K562 (cell line): ENCODE measurements around the gene OR7C1. TPM values are rescaled to one million over a fixed set of nuclear protein-coding genes. Genes with fewer than 3 reads are reported as not detected.

Source experiments
- CHD7 ChIP-seq: fragments of 200-600 bp; sonication (generic); IDR thresholded peaks from one replicate; pipeline ENCODE4 v1.6.1; 2012; ENCODE audit warnings: mild to moderate bottlenecking, low read depth, low read length, inconsistent platforms
- ELF1 ChIP-seq: fragments of 200-800 bp; sonication (Bioruptor generic); IDR thresholded peaks from 2 replicates; pipeline ENCODE4 v1.6.1; 2016; ENCODE audit warnings: missing genetic modification characterization, missing compliant biosample characterization
- MTA3 ChIP-seq: fragments of 450-650 bp; formaldehyde crosslinking; IDR thresholded peaks from 2 replicates; pipeline ENCODE4 v1.6.1; 2017; ENCODE audit warnings: mild to moderate bottlenecking, borderline replicate concordance
- MYC ChIP-seq, 2 experiments: fragments of 250-450 bp in 1 of 2; sonication (Bioruptor Pico) in 1 of 2; IDR thresholded peaks; 2 replicates each; pipeline versions ENCODE4 v1.5.1 to v1.6.1; 2012 to 2021; ENCODE audit warnings: low read depth in 2 of 2, borderline replicate concordance in 1 of 2, improper control_type of control experiment in 1 of 2, low read length in 1 of 2, mild to moderate bottlenecking in 1 of 2, moderate library complexity in 1 of 2
- PHB2 ChIP-seq: fragments of 450-650 bp; IDR thresholded peaks from 2 replicates; pipeline ENCODE4 v1.6.1; 2017; ENCODE audit warnings: low read depth
- RBM17 ChIP-seq: fragments of 200-400 bp; formaldehyde crosslinking; IDR thresholded peaks from 2 replicates; pipeline ENCODE4 v1.6.1; 2017; ENCODE audit warnings: low read depth, mild to moderate bottlenecking, low read length, borderline replicate concordance
- RCOR1 ChIP-seq, 2 experiments: IDR thresholded peaks; 2 replicates each; pipeline ENCODE4 v1.6.1; 2012; ENCODE audit warnings: low read depth in 2 of 2, low read length in 2 of 2, borderline replicate concordance in 1 of 2, improper control_type of control experiment in 1 of 2
- SAP30 ChIP-seq: fragments of 200-600 bp; sonication (generic); IDR thresholded peaks from 2 replicates; pipeline ENCODE4 v1.6.1; 2012; ENCODE audit warnings: borderline replicate concordance, low read depth, mild to moderate bottlenecking, moderate library complexity, low read length, control low read depth, inconsistent platforms; ENCODE audit not compliant: insufficient read depth, poor library complexity, severe bottlenecking
- SIN3A ChIP-seq, 2 experiments: fragments of 150-350 bp in 1 of 2; IDR thresholded peaks; 2 replicates each; pipeline ENCODE4 v1.6.1; 2011 to 2016; ENCODE audit warnings: borderline replicate concordance in 2 of 2, low read depth in 2 of 2, low read length in 2 of 2, mild to moderate bottlenecking in 2 of 2, moderate library complexity in 2 of 2; ENCODE audit not compliant: control insufficient read depth in 1 of 2
- THRB ChIP-seq: fragments of 450-650 bp; formaldehyde crosslinking; conservative IDR thresholded peaks from 2 replicates; pipeline ENCODE4 v1.4.0; 2022; ENCODE audit warnings: mild to moderate bottlenecking, missing genetic modification characterization
- ZNF655 ChIP-seq: fragments of 250-450 bp; sonication (Bioruptor Pico); IDR thresholded peaks from 2 replicates; pipeline ENCODE4 v1.5.0; 2021
- polyA plus RNA-seq, 8 experiments: library from polyadenylated mRNA; depleted of rRNA in 4 of 8; stranded (reverse) in 5 of 8; unstranded in 3 of 8; fragments of >200 nt; fragmentation: Nextera tagmentation in 2 of 8; fragmentation: Illumina TruSeq in 1 of 8; extraction: Ambion mirVana in 2 of 8; extraction: Trizol in 1 of 8; gene quantifications; 2 replicates each; pipeline versions ENCODE4 v1.2.1 to v1.2.3, GENCODE V29; 2011 to 2014; ENCODE audit warnings: inconsistent platforms in 1 of 8, missing spikeins in 1 of 8
- total RNA-seq, 7 experiments: library from RNA; depleted of rRNA in 6 of 7; stranded (reverse); fragments of >200 nt in 6 of 7; fragmentation: Illumina TruSeq in 2 of 7; extraction: Trizol in 2 of 7; gene quantifications; 2 replicates each; pipeline versions ENCODE4 v1.2.1 to v1.2.3, GENCODE V29; 2011 to 2021; ENCODE audit warnings: low replicate concordance in 1 of 7

Gene OR7C1
- total and polyA plus RNA-seq, 9 of the 15 experiments (the other 6 are each of a cell fraction or from before 2014, with no cell fraction given): 0.01 to 0.18 (median 0.10) TPM; not detected in 1

GRCh38 chr19:14775869-14776586, 59.0 kb downstream of the OR7C1 start (continued):
- TF ChIP-seq RCOR1 (IDR thresholded peaks at IDR 0.05; ENCODE audit: borderline replicate concordance in 1 of 2, low read depth in 2 of 2, low read length in 2 of 2) (0 out of 4 replicates have a peak, but pooled peaks of 1 of the 2 experiments have one; percentile 4), SAP30 (peak; percentile 28), RBM17 (no peak), MYC (IDR thresholded peaks at IDR 0.05; ENCODE audit: low read depth, low read length) (peak; percentile 80), MYC (CRISPR knock-in tag; IDR thresholded peaks at IDR 0.05; ENCODE audit: borderline replicate concordance, low read depth) (no peak), SIN3A (IDR thresholded peaks at IDR 0.05; ENCODE audit: borderline replicate concordance in 2 of 2, control insufficient read depth in 1 of 2, low read depth in 2 of 2, low read length in 2 of 2) (peak in 1 of 2 experiments; percentile 57; a peak in 2 of 4 replicates), PHB2 (no peak), ELF1 (tag) (peak; percentile 48; the same call in 1 of the 2 replicates), ZNF655 (CRISPR knock-in tag) (no peak), THRB (CRISPR knock-in tag) (no peak), MTA3 (no peak), CHD7 (no peak)
